Upper lobe of left lung (tissue), 4 donors: ENCODE results near the gene ITSN2.

Source experiments
- EP300 ChIP-seq, 4 donors: sonication (generic); formaldehyde crosslinking; IDR thresholded peaks; one replicate each; pipeline ENCODE4 v1.5.1; 2017; ENCODE audit warnings: antibody characterized with exemption in 4 of 4, control low read depth in 2 of 4
- POLR2A ChIP-seq, 4 donors: fragments of 450-650 bp; IDR thresholded peaks; one replicate each; pipeline ENCODE4 v1.5.1; 2016 to 2017; ENCODE audit warnings: antibody characterized with exemption in 4 of 4, mild to moderate bottlenecking in 2 of 4
- POLR2AphosphoS5 ChIP-seq, 2 donors: sonication (generic); formaldehyde crosslinking; IDR thresholded peaks; one replicate each; pipeline ENCODE4 v1.5.1; 2017; ENCODE audit warnings: antibody characterized with exemption in 2 of 2
- TF ChIP-seq, protein P1 (sequence below), 6 experiments: fragments of 450-650 bp in 4 of 6; fragments of 200-600 bp in 2 of 6; sonication (generic) in 2 of 6; IDR thresholded peaks; one replicate each; pipeline ENCODE4 v1.5.1; 2016 to 2019; ENCODE audit warnings: antibody characterized with exemption in 6 of 6

DNA sequence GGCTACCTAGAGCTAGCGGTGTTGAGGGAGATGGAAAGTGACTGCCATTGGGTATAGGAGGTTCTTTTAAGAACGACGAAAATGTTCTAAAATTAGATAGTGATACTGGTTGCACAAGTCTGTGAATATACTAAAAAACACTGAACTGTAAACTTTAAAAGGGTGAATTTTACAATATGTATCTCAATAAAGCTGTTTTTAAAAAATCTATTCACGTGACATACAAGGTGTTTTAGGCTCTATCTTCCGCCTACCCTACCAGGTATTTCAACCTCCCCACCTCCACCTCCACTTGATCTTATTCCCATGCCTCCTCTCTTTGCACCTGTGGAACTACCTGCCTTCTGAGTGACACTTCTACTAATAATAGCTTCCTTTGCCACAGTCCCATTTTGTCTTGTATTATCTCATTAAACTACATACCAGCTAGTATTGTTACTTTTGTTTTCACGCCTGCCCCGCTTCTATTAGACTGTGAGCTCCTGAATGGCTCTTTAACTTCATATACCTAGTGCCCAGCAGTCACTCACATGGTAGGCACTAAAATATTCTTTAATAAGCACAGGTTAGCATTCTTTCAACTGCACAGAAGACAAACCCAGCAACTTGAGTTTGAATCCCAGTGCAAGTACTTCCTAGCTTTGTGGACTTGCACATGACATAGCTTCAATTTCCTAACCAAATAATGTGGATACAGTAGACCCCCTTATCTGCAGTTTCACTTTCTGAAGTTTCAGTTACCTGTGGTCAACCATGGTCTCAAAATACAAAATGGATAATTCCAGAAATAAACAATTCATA is 9.3 kb downstream of the ITSN2 start:
- TF ChIP-seq, protein P1, sequence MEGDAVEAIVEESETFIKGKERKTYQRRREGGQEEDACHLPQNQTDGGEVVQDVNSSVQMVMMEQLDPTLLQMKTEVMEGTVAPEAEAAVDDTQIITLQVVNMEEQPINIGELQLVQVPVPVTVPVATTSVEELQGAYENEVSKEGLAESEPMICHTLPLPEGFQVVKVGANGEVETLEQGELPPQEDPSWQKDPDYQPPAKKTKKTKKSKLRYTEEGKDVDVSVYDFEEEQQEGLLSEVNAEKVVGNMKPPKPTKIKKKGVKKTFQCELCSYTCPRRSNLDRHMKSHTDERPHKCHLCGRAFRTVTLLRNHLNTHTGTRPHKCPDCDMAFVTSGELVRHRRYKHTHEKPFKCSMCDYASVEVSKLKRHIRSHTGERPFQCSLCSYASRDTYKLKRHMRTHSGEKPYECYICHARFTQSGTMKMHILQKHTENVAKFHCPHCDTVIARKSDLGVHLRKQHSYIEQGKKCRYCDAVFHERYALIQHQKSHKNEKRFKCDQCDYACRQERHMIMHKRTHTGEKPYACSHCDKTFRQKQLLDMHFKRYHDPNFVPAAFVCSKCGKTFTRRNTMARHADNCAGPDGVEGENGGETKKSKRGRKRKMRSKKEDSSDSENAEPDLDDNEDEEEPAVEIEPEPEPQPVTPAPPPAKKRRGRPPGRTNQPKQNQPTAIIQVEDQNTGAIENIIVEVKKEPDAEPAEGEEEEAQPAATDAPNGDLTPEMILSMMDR (IDR thresholded peaks at IDR 0.05), result no peak
- TF ChIP-seq POLR2A (IDR thresholded peaks at IDR 0.05) (no peak), EP300 (IDR thresholded peaks at IDR 0.05) (no peak), POLR2AphosphoS5 (IDR thresholded peaks at IDR 0.05) (no peak)
